ENCODE measurements around the gene CFC1. TPM values are rescaled to one million over a fixed set of nuclear protein-coding genes. Genes with fewer than 3 reads are reported as not detected.
"Not testable (repeated sequence)": the region's sequence is repeated elsewhere in the genome, so short reads cannot be mapped to it uniquely, and the experiment has no call there.

The CFC1 gene
- not detected for polyA plus RNA-seq (2012; ENCODE audit: insufficient read depth, insufficient read length)

DNA sequence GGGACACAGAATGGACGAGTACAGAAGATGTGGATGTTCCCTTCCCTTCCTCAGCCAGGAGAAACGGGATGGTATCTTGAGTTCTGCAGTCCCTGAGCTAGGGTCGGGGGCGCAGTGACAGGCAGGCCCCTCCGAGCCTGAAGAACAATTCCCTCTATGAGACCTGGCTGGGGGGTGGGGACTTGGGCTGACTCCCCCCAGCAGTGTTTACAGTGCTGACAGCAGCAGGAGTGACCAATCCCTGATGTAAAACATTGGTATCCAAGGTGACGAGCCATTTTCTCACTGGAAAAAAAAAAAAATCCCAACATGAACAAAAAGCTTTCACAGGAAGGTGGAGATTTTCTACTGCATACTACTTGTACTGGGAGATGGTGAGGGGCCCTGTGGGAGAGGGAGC lies at the start of gene CFC1:
Gene CFC1, minus strand, starts transcription at position 183 of the 400 bp plus-strand sequence. CDS start 288 bp downstream, outside the sequence.
- not testable (repeated sequence) for DNase-seq (ENCODE audit: low read depth, low spot score); H3K4me3 ChIP-seq (ENCODE audit: low read length)

DNA sequence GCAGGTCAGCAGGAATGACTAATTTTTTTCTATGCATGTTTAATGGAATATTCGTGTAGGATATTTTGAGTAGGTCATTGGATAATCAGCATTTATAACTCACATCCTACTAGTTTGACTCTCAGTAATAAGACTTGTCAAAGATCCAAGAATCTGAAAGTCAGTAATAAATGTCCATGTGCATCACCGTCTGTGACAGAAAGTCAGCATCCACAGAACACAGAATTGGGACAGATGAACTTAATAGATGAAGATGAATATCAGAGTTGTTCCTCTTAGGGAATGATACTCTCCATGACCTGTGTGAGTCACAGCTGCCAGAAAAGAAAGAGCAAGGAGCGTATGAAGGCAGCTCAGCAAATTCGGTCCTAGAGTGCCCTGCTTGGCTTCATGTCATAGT lies 42.3 kb upstream of the CFC1 start:
- not testable (repeated sequence) for DNase-seq (ENCODE audit: low read depth, low spot score); H3K4me3 ChIP-seq (ENCODE audit: low read length)

DNA sequence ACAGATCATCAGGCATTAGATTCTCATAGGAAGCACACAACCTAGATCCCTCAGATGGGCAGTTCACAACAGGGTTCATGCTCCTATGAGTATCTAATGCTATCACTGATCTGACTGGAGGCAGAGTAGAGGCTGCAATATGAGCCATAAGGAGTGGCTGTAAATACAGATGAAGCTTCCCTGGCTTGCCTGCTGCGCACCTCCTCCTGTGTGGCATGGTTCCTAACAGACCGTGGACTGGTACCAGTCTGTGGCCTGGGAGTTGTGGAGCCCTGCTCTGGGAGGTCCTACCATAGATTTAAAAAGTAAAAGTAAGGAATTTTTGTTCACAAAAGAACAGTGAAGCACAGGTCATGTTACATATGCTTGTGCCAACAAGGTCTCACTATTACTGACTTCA lies 39.6 kb upstream of the CFC1 start:
- not testable (repeated sequence) for H3K4me3 ChIP-seq (ENCODE audit: low read length); DNase-seq (ENCODE audit: low read depth, low spot score)

DNA sequence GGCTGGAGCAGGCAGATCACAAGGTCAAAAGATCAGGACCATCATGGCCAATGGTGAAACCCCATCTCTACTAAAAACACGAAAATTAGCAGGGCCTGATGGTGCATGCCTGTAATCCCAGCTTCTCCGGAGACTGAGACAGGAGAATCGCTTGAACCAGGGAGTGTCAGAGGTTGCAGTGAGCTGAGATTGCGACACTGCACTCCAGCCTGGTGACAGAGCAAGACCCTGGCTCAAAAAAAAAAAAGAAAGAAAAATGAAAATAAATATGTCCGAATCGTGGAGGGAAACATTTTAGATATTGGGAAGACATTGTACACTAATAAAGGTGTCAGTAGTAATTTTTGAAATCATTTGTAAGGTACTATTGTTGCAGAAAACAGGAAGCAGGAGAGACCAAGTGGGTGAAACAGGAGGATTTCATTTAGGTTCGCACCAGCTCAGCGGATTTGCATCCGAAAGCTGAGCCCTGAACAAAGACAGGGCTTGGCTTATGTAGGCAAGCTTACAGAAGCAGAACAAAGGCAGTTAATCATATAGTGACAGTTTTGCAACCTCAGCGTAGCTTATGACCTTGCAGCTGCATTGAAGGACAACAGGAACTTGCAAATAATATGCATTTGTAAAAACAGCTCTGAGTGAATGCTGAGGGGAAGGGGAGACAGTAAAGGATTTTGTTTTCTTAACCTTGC lies 29.6 kb upstream of the CFC1 start:
- not testable (repeated sequence) for DNase-seq (ENCODE audit: low read depth, low spot score); H3K4me3 ChIP-seq (ENCODE audit: low read length)

DNA sequence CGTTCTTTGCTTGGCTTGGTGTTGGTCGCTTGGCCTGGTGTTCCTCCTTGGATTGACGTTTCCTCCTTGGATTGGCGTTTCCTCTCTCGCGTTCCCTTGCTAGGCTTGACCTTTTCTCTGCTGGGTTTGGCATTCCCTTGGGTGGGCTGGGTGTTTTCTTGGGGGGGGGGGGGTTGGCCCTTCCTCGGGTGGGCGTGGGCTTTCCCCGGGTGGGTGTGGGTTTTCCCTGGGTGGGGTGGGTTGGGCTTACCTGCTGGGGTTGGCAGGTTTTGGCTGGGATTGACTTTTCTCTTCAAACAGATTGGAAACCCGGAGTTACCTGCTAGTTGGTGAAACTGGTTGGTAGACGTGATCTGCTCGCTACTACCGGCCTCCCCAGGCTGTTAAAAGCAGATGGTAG lies 11.8 kb upstream of the CFC1 start, which contains the start of gene POTEJ:
Gene POTEJ, plus strand, starts transcription at position 301 of the 400 bp plus-strand sequence. Its CDS starts 93 bp downstream, at position 394.
- DNase-seq (ENCODE audit: low read depth, low spot score); H3K4me3 ChIP-seq (ENCODE audit: low read length): not testable (repeated sequence)

DNA sequence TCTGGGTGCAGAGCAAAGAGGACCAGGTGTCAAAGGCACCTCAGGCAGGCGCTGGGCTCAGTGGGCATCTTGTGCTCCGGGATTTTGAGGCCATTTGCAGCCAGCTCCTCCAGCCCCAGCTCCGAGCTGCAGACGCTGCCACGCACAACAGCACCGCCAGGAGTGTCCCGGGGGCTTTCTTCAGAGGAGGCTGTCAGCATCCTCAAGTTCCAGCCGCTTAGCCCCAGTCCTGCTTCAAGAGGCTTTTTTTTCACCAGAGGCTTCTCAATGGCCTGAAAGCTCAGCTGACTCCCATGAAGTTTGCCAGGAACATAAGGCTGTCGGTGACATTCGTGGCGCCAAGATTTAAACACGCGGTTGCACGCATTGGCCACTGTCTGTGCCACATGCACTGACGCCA lies 11.1 kb upstream of the CFC1 start:
- not testable (repeated sequence) for H3K4me3 ChIP-seq (ENCODE audit: low read length); DNase-seq (ENCODE audit: low read depth, low spot score)

DNA sequence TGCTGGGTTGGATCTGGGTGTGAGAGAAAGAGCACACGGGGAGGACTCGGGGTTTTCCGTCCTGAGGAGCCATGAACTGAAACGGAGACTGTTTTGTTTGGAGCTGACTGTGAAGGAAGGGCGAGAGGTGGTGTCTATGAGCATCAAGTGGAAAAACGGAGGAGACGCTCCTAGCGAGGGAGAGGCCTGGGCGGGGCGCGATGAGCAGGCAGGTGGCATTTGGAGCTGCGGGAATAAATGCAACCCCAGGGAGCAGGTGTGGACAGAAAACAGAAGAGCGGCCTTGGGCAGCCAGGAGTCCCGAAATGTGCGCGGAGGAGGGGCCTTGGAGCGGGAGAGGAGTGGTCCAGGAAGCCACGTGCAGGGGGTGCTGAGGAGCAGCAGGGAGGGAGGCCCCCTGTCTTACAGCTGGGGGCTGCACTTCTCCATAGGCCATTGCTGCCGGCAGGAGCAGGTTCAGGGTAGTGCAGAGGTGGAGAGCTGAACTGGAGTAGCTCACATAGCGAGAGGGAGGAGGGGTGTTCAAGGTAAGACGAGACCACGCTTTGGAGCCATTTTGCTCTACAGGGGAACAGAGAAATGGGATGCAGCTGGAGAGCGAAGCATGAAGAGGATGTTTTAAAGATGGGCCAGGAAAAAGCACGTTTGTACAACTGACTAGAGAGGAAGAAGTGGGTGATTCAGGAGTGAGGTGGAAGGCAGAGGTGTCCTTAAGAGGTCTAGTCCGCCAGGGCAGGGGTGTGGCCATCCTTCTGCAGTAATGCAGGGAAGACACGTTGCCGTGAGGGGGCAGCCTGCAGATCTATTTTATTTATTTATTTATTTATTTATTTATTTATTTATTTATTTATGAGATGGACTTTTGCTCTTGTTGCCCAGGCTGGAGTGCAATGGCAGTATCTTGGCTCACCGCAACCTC lies 9.9 kb upstream of the CFC1 start:
- H3K4me3 ChIP-seq (ENCODE audit: low read length); DNase-seq (ENCODE audit: low read depth, low spot score): not testable (repeated sequence)

DNA sequence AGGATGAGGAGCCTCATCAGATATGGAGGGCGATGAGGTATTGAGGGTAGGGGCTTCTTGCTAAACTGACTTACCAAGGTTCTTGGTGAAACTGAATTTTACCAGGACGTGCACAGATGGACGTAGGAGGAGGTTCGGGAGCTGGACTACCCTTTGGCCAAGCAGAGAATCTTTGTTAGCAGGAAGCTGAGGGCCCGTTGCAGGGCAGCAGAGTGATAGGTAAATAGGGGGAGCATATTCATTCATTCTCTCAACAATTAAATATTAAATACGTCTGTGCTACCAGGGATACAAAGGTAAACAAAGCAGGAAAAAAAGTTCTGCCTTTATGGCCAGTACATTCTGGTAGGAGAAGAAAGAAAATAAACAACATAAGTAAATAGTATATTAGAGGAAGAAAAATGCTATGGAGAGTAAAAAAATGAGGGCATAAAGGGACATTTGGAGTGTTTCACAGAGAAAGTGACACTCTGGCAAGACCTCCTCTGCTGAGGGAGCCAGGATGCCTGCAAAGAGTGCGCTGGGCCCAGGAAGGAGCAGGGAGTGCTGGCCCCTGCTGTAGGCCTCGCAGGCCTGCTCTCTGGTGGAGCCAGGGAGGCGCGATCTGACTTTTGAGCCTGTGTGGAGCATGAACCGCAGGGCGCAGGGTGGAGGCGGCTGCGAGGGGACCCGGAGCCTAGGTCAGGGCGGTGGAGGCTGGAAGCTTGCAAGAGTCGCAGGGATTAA lies 9.1 kb upstream of the CFC1 start:
- not testable (repeated sequence) for DNase-seq (ENCODE audit: low read depth, low spot score); H3K4me3 ChIP-seq (ENCODE audit: low read length)

DNA sequence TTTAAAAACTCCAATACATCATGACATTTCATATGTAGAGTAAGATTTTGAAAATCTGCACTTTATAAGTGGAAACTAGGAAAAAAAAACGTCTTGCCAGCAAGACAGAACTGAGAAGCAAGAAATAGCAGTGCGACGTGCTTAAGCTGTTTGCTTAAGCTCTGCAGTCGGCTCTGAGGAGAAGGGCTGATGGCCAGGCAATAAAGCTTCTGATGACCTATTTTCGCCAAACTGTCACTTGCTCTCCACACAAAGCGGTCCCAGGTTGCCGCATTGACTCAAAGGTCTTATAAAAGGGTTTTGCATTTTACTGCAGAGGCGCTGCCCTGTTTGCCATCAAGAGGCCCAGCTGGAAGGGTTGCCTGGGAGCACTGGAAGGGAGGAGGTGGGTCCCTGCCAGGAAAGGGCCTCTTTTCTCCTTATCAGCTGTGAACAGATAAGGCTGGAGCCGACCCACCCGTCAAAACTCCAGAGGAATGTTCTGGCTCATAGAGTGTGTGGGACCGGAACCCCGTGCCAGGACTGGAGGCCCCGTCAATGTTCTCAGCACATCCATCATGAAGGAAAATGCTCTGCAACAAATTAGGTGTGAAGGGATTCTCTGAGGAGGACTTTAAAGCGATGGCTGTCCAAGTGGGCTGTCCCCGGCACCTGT lies 2.4 kb upstream of the CFC1 start:
- DNase-seq (ENCODE audit: low read depth, low spot score); H3K4me3 ChIP-seq (ENCODE audit: low read length): not testable (repeated sequence)

DNA sequence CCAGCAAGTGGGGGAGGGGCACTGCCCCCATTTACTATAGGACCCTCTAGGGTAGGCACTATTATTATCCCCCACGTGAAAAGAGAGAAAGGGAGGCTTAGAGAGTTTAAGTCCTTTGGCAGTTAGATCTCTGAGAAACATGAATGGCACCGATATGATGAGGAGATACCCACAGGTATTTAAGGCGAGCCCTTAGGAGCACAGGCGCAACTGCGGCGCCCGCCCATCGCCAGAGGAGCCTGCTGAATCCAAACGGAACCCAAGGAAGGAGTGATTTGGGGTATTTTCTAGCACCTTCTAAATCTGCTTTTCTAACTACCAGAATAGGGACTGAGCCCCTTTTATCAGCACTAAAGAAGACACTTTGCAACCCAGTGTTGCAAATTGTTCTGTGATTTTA lies 551 bp upstream of the CFC1 start:
- not testable (repeated sequence) for H3K4me3 ChIP-seq (ENCODE audit: low read length); DNase-seq (ENCODE audit: low read depth, low spot score)

DNA sequence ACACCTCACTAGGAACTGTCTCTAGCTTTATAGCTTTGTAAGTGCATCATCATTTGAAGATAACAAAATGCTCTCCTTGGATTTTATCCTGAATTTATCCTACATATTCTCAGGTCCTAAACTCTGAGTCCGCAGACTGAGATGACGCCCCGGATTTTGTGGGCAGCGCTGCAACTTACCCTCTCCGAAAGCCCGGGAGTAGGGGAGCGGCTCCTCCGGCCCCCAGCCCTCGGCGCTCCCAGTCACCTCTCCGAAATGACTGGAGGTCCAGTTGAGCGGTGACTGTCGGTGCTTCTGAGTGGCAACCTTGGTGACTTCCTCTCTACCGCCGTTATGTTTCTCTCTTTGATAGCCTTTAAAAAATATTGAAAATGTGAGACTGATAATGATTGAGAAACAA lies 912 bp downstream of the CFC1 start:
- not testable (repeated sequence) for DNase-seq (ENCODE audit: low read depth, low spot score); H3K4me3 ChIP-seq (ENCODE audit: low read length)

DNA sequence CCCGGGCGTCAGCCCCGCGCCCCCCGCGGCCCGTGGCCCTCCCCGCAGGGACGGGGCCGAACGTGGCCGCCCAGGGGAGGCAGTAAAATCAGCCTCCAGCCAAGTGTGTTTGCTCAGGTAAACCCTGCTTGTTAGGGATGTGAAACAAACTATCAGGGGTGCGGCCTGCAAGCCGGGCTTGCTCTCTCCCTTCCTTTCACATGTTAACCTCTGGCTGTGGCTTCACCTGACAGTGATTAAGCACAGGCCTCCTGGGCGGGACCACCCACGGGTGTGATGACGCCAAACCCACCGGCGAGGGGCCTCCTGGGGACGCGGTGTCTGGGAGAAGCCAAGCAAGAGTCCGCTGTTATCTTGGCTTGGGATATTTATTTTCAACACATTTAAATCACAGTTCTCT lies 1.4 kb downstream of the CFC1 start:
- not testable (repeated sequence) for H3K4me3 ChIP-seq (ENCODE audit: low read length)

DNA sequence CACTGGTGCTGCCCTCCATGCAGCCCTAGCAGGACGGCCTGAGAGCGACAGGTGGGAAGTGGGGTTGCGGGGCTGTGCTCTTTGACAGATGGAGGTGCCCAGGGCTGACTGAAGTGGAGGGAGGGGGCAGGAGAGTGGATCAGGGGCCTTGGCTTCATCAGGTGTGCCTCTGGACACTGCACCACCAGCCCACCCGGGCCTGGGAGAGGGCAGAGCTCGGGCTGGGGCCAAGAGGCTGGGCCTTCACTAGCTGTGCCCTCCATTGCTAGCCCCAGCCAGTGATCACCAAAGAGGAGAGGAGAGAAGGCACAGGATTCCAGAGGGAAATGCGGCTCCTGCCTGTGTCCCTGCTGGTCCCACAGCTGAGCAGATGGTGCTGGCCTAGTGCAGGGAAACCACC lies 2.6 kb downstream of the CFC1 start:
- H3K4me3 ChIP-seq (ENCODE audit: low read length); DNase-seq (ENCODE audit: low read depth, low spot score): not testable (repeated sequence)

More for the DNA sequence above, 1.4 kb downstream of the CFC1 start:
- not testable (repeated sequence) for DNase-seq (ENCODE audit: low read depth, low spot score)

DNA sequence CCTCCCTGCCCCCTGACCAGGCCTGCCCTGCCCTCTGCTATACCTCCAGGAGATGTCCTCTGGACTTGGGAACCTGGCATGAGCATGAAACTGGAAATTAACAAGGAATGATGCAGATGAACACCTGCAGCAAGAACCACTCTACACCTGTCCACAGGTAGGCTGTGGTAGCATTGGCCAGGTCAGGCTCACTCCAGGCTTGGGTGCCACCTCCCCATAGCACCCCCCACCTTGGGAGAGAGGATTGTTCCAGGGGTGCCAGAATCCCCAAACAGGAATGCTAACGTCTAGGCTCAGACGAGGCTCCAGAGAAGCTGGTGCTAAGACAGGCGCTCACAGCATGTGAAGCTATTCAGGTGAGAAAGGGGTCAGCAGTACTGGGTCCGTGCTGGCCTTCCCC lies 5.4 kb downstream of the CFC1 start:
- H3K4me3 ChIP-seq (ENCODE audit: low read length); DNase-seq (ENCODE audit: low read depth, low spot score): not testable (repeated sequence)

DNA sequence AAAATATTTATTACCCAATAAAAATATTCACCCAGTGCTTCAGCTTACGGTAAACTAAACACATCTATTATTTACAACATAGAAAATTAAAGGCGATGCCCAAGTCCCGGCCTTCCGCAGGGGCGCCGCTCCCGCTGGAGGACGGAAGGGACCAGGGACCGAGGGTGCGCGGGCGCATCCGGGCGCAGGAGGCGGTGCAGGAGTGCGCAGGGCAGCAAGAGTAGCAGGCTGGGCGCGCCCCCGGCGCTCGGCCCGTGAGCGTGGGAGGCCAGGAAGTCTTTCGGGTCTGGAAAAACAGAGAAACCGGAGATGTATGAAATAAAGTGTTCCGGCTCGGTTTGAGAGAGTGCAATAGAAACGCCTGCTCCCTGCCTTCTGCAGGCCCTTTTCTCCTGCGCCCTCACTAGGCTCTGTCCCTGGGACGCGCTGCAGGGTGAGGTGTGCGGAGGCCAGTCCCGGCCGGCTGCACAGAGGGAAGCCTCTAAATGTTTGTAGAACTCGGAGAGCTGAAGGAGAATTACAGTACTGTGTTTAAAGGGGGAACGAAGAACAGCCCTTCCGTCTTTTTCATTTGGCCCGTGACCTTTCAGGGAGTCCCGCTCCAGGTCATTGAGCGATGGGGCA lies 6.5 kb downstream of the CFC1 start:
- not testable (repeated sequence) for H3K4me3 ChIP-seq (ENCODE audit: low read length); DNase-seq (ENCODE audit: low read depth, low spot score)

DNA sequence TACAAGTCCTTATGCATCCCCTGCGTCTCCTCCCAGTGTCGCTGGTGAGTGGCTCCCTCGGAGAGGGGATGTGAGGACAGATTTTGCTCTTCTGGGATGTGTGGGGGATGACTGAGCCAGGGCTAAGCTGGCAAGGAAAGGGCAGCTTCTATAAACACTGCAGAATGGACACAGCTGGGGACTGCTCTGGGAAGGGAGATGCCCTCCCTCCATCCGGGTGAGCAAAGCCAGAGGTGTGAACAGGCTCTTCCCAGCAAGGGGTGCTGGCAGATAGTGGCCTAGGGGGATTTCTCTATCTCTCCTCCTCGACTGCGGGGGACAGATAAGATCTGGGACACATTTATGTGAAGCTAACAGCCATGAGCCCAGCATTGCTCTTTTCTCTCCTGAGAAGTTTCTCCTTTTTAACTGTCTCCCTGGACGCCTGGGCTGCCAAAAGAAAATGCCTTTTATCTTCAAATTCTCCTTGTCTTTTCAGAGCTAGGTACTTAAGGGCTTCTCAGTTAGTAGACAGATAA lies 8.5 kb downstream of the CFC1 start:
- H3K4me3 ChIP-seq (ENCODE audit: low read length); DNase-seq (ENCODE audit: low read depth, low spot score): not testable (repeated sequence)

DNA sequence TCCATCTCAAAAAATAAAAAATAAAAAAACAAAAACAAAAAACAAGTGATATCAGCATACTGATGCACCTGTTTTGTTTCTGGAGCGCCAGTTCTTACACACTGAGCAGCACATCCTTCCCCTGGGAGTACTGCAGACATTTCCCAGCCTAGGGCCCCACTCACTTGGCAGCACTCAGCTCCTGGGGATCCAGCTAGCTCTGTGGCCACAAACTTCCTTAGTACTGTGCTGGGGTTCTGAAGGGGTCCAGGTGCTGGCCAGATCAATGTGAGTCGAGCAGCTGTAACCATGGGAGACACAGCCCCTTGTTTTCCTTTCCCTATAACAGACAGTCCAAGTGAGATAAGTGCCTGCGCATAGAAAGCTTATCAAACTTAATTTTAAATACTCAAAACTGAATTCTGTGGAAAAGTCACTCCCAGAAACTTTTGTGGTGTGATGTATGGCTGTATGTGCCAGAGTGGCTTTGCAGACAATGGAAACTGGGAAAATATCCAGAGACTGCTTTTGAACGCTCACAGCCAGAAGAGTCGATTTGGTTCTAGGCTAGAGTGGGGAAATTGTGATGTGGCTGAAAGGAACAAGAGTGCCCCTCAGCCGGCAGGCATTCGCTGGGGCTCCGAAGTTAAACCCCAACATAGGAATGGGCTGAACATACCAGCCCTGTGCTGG lies 9.1 kb downstream of the CFC1 start:
- DNase-seq (ENCODE audit: low read depth, low spot score); H3K4me3 ChIP-seq (ENCODE audit: low read length): not testable (repeated sequence)
